Astrocyte (in vitro differentiated cells and primary cell): Measurements from ENCODE around the gene FOXL3. TPM values are rescaled to one million over a fixed set of nuclear protein-coding genes. Genes with fewer than 3 reads are reported as not detected.
A peak's percentile ranks its signal among the peaks of the same experiment; 100 is the strongest.
"Not testable (repeated sequence)": the region's sequence is repeated elsewhere in the genome, so short reads cannot be mapped to it uniquely, and the experiment has no call there.

ENCODE experiments used
- DNase-seq: peaks from one replicate; pipeline ENCODE4 v3.0.0-alpha.2; 2010; ENCODE audit warnings: low read depth
- FAIRE-seq: peaks from 2 replicates; lab custom pipeline; 2011; peaks lifted over from hg19 to GRCh38; lab: Jason Lieb, UNC
- H2AFZ ChIP-seq: 2 replicates; pipeline ENCODE4 v1.6.0; 2012; ENCODE audit warnings: low read depth, low read length, inconsistent platforms
- H3K27ac ChIP-seq: 2 replicates; pipeline ENCODE4 v1.5.1; 2011; ENCODE audit warnings: low read depth, low read length, inconsistent platforms
- H3K27me3 ChIP-seq: 2 replicates; pipeline ENCODE4 v1.6.0; 2011; ENCODE audit warnings: low read length, inconsistent platforms; ENCODE audit not compliant: insufficient read depth
- H3K36me3 ChIP-seq: 2 replicates; pipeline ENCODE4 v1.5.1; 2011; ENCODE audit warnings: low read length, inconsistent platforms; ENCODE audit not compliant: insufficient read depth
- H3K4me1 ChIP-seq: 2 replicates; pipeline ENCODE4 v1.5.1; 2011; ENCODE audit warnings: low read length, inconsistent platforms; ENCODE audit not compliant: insufficient read depth
- H3K4me2 ChIP-seq: 2 replicates; pipeline ENCODE4 v1.6.0; 2012; ENCODE audit warnings: low read length, inconsistent platforms
- H3K4me3 ChIP-seq: 2 replicates; pipeline ENCODE4 v1.5.1; 2011; ENCODE audit warnings: low read depth, mild to moderate bottlenecking, low read length, inconsistent platforms; ENCODE audit not compliant: insufficient read depth
- H3K79me2 ChIP-seq: 2 replicates; pipeline ENCODE4 v1.6.0; 2012; ENCODE audit warnings: mild to moderate bottlenecking, low read length, inconsistent platforms; ENCODE audit not compliant: insufficient read depth
- H3K9ac ChIP-seq: 2 replicates; pipeline ENCODE4 v1.6.0; 2012; ENCODE audit warnings: mild to moderate bottlenecking, low read length, inconsistent platforms
- H3K9me3 ChIP-seq: 2 replicates; pipeline ENCODE4 v1.5.1; 2012; ENCODE audit warnings: low read depth, mild to moderate bottlenecking, low read length, inconsistent platforms; ENCODE audit not compliant: insufficient read depth
- H4K20me1 ChIP-seq: 2 replicates; pipeline ENCODE4 v1.6.0; 2012; ENCODE audit warnings: low read length, inconsistent platforms; ENCODE audit not compliant: insufficient read depth
- H3K27ac Mint-ChIP-seq: one replicate; pipeline ENCODE4 v1.8.0; 2021; ENCODE audit warnings: mild to moderate bottlenecking, mixed read lengths; ENCODE audit not compliant: unreplicated experiment
- H3K27me3 Mint-ChIP-seq: one replicate; pipeline ENCODE4 v1.8.0; 2021; ENCODE audit warnings: low read depth, mixed read lengths; ENCODE audit not compliant: unreplicated experiment
- H3K36me3 Mint-ChIP-seq: one replicate; pipeline ENCODE4 v1.8.0; 2021; ENCODE audit warnings: low read depth, mixed read lengths; ENCODE audit not compliant: unreplicated experiment
- H3K4me1 Mint-ChIP-seq: one replicate; pipeline ENCODE4 v1.8.0; 2021; ENCODE audit warnings: low read depth, mixed read lengths; ENCODE audit not compliant: unreplicated experiment
- H3K4me3 Mint-ChIP-seq: one replicate; pipeline ENCODE4 v1.8.0; 2021; ENCODE audit warnings: mild to moderate bottlenecking, moderate library complexity, mixed read lengths; ENCODE audit not compliant: unreplicated experiment
- H3K9me3 Mint-ChIP-seq: one replicate; pipeline ENCODE4 v1.8.0; 2021; ENCODE audit warnings: mild to moderate bottlenecking, mixed read lengths; ENCODE audit not compliant: unreplicated experiment
- EZH2 ChIP-seq: IDR thresholded peaks from 2 replicates; pipeline ENCODE4 v1.6.1; 2012; ENCODE audit warnings: mild to moderate bottlenecking, low read length, inconsistent platforms; ENCODE audit not compliant: insufficient read depth
- total RNA-seq: library from RNA; stranded (reverse); gene quantifications from 2 replicates; pipeline ENCODE4 v1.2.1, GENCODE V29; 2021
- TF ChIP-seq, protein P1 (sequence below): IDR thresholded peaks from 2 replicates; pipeline ENCODE4 v1.5.1; 2011; ENCODE audit warnings: low read depth, mild to moderate bottlenecking, inconsistent platforms, low read length, moderate library complexity; ENCODE audit not compliant: insufficient read depth

FOXL3 gene
- total RNA-seq, 1 donor from 2014 or later, result not detected

DNA sequence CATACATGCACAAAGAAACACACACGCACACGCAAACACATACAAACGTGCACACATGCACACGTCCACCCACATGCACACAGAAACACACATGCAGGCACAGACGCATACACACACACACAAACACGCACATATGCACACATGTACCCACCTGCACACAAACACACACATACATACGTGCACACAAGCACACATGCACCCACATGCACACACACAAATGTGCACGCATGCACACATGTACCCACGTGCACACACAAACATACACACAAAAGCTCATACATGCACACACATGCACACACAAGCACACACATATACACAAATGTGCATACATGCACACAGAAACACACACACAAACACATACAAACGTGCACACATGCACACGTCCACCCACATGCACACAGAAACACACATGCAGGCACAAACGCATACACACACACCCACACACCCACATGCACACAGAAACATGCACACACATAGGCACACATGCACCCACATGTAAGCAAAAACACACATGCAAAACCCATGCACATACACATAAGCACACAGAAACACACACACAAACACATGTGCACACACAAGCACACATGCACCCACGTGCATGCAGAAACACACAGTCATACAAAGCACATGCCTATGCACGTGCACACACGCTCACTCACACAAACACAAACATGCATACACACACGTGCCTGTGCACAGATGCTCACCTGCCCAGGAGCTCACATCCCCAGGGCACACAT, 44.8 kb downstream of the FOXL3 start:
- Mint-ChIP-seq H3K4me1 (no peaks in the 10 kb centered on the region), H3K9me3 (no peaks in the 10 kb centered on the region), H3K36me3 (peaks cover 3% of the 10 kb centered on the region), H3K4me3 (no peak overlapping the region), H3K27ac (no peak overlapping the region), H3K27me3 (peaks cover 38% of the 10 kb centered on the region)
- Histone ChIP-seq H3K4me1 (peaks cover 8% of the 10 kb centered on the region), H3K27ac (no peak overlapping the region), H3K36me3 (no peaks in the 10 kb centered on the region), H4K20me1 (no peaks in the 10 kb centered on the region), H3K79me2 (no peaks in the 10 kb centered on the region), H2AFZ (no peak overlapping the region), H3K4me3 (no peak overlapping the region), H3K9me3 (peaks cover 7% of the 10 kb centered on the region), H3K9ac (no peak overlapping the region), H3K4me2 (no peak overlapping the region), H3K27me3 (peaks cover 12% of the 10 kb centered on the region)
- DNase-seq, result no peak
- TF ChIP-seq EZH2, result no peak
- TF ChIP-seq, protein P1, sequence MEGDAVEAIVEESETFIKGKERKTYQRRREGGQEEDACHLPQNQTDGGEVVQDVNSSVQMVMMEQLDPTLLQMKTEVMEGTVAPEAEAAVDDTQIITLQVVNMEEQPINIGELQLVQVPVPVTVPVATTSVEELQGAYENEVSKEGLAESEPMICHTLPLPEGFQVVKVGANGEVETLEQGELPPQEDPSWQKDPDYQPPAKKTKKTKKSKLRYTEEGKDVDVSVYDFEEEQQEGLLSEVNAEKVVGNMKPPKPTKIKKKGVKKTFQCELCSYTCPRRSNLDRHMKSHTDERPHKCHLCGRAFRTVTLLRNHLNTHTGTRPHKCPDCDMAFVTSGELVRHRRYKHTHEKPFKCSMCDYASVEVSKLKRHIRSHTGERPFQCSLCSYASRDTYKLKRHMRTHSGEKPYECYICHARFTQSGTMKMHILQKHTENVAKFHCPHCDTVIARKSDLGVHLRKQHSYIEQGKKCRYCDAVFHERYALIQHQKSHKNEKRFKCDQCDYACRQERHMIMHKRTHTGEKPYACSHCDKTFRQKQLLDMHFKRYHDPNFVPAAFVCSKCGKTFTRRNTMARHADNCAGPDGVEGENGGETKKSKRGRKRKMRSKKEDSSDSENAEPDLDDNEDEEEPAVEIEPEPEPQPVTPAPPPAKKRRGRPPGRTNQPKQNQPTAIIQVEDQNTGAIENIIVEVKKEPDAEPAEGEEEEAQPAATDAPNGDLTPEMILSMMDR, result no peak
- FAIRE-seq, result peak; percentile 5

DNA sequence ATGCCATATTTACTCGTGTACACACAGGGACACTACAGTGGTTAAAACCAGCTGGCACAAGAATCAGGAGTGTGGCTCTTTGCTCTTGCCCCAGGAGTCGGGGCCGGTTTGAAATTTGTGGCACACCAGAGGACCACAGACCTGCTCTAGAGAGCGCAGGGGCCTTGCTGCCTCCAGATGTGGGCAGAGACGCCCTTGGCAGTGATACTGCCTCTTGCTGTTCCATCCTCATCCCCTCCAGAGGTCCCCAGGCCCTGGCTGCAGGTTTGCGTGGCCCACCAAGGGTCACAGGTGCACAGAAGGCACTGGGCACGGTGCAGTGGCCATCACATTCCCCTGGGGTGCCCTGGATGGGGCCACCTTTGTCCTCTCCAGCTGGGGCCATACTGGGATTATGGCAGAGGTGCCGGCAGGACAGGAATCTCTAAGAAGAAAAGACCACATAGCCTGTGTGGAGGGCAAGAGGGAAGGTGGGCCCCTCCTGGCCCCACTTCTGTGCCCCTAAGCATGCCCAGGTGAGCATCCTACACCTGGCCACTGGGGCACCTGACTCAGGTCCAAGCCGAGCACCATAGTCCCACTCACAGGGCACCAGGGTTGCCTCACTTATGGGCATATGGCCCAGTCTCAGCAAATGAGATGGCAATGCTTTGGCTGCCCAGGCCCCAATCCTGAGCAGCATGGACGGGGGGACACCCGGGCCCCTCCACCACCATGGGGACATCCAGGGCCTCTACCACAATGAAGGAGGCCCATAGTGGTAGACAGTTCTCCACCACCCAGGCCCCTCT, 45.6 kb downstream of the FOXL3 start:
- Histone ChIP-seq H3K4me3 (no peak overlapping the region), H3K4me2 (no peak overlapping the region), H4K20me1 (no peaks in the 10 kb centered on the region), H3K9ac (no peak overlapping the region), H3K27me3 (peaks cover 12% of the 10 kb centered on the region), H3K36me3 (no peaks in the 10 kb centered on the region), H3K27ac (no peak overlapping the region), H2AFZ (no peak overlapping the region), H3K79me2 (no peaks in the 10 kb centered on the region), H3K9me3 (peaks cover 7% of the 10 kb centered on the region), H3K4me1 (peaks cover 8% of the 10 kb centered on the region)
- H3K9me3 Mint-ChIP-seq, result no peaks in the 10 kb centered on the region
- no peaks in the 10 kb centered on the region for H3K36me3 Mint-ChIP-seq
- H3K4me3 Mint-ChIP-seq, result no peak overlapping the region
- TF ChIP-seq EZH2, result no peak
- TF ChIP-seq, protein P1, result no peak
- no peak for FAIRE-seq
- H3K27me3 Mint-ChIP-seq, result peaks cover 36% of the 10 kb centered on the region
- no peak for DNase-seq
- no peak overlapping the region for H3K27ac Mint-ChIP-seq
- H3K4me1 Mint-ChIP-seq, result no peaks in the 10 kb centered on the region

GRCh38 chr7:336149-336533, 46.2 kb downstream of the FOXL3 start:
- H2AFZ ChIP-seq, H3K36me3 ChIP-seq, H3K36me3 Mint-ChIP-seq, H3K27ac Mint-ChIP-seq, H3K4me3 ChIP-seq, H4K20me1 ChIP-seq, H3K9ac ChIP-seq, H3K9me3 Mint-ChIP-seq, H3K4me1 Mint-ChIP-seq, H3K4me2 ChIP-seq, H3K4me3 Mint-ChIP-seq, H3K27ac ChIP-seq, H3K79me2 ChIP-seq, DNase-seq, H3K9me3 ChIP-seq, H3K27me3 ChIP-seq, H3K4me1 ChIP-seq, FAIRE-seq: not testable (repeated sequence)
- H3K27me3 Mint-ChIP-seq, result peaks cover 35% of the 10 kb centered on the region
